Measurements from ENCODE around the gene WDR7.
A peak's percentile ranks its signal among the peaks of the same experiment; 100 is the strongest.
"Not testable (repeated sequence)": the region's sequence is repeated elsewhere in the genome, so short reads cannot be mapped to it uniquely, and the experiment has no call there.

The WDR7 gene

DNA sequence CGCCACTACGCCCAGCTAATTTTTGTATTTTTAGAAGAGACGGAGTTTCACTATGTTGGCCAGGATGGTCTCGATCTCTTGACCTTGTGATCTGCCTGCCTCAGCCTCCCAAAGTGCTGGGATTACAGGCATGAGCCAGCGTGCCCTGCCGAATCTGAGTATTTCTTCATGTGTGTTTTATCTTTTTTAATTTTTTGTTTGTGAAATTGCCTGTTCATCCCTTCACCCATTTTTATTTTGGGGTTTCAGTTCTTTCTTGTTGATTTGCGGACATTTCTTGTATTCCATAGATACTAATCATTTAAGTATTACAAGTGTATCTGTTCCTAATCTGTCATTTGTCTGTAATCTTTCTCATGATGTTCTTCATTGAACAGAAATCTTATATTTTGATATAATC lies 3.1 kb downstream of the WDR7 start:
- DNase-seq (ENCODE audit: low read depth): not testable (repeated sequence)

DNA sequence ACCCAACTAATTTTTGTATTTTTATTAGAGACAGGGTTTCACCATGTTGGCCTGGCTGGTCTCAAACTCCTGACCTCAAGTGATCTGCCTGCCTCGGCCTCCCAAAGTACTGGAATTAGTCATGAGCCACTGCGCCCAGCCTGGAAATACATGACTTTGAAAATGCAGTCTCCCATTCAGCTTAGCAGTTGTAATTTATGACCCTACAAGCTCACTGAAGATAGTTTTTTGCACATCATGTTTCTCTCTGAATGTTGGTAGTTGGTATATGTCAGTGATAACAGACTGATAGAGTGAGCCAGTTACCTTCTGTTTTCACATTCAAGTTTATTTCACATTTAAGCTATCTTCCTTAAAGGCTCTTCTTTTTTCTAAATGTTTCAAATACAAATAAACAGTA lies 7.1 kb downstream of the WDR7 start:
- DNase-seq (ENCODE audit: low read depth): no peak

DNA sequence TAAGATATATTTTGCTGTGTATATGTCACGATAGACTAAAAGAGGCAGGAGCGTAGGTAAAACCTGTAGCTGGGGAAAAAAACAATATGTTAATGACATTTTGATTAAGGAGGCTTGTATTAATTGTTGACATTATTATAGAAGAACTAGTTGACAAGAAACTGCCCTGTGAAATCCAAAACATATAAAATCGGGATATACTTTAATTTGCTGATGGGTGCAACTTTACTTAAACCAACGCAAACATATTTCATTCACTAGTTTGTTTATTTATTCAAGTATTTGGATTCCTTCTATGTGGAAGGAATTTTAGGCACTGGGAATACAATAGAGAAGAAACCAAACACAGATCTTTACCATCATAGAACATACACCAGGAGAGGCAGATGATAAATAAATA lies 8.0 kb downstream of the WDR7 start:
- DNase-seq (ENCODE audit: low read depth): no peak

DNA sequence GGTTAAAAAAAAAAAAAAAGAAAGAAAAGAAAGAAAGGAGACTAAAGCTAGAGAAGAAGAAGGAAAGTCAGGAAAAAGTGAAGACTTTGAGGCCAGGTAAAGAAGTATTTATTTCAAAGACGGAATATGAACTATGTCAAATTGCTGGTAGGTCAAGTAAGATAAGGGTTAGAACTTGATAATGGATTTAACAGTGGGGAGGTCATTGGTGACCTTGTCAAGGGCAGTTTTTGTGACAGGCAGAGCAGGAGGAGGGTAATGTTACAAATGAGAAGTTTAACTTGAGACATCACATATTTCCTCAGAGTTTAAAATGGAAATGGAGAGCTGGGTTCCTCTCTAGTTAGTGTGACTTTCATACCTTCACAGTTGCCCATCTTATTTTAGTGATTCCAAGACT lies 9.5 kb downstream of the WDR7 start:
- DNase-seq (ENCODE audit: low read depth): no peak

DNA sequence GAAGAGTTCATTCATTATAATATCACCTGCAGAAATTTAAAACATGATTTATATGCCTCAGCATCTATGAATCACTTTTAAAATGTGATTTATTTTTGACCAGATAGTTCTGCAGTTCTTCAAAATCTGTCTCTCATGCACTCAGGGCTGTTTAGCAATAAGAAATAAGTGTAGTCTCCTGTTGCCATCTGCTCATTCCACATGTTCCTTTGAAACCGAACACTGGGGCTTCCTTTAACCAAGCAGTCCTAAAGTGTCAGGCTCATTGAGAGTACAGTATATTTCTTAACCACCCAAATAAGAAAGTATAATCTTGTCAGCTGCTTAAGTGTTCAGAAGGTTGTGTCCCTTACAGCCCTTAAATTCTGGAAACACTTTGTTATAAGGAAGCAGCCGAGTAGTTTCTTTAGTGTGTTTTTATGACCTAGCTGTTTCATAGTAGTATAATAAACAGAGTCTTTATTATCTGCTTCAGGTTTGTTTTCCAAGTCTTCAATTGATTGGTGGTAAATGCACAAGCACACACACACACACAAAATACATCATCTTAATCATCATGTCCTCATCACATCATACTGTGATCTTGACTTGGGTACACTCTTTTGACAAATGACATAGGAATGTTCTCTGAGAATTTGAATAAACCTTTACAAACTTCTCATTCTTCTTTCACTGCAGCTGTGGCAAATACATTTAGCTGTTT lies 10.4 kb downstream of the WDR7 start:
- DNase-seq (ENCODE audit: low read depth): no peak

DNA sequence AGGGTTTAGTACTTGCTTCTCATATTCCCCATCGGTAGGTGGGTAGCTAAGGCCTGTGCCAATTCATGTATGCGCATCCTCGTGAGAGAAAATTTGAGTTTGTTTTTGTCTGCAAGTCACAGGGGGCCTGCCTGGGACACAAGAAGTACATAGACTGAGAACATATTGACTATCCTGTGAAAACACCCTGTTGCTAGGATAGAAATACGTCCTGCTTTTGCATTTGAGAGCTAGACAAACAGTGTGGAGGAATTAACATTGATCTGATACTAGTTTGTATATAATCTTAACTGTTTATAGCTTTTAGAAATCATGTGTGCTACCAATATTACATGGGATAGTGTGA lies 10.9 kb downstream of the WDR7 start:
- no peak for DNase-seq (ENCODE audit: low read depth)

DNA sequence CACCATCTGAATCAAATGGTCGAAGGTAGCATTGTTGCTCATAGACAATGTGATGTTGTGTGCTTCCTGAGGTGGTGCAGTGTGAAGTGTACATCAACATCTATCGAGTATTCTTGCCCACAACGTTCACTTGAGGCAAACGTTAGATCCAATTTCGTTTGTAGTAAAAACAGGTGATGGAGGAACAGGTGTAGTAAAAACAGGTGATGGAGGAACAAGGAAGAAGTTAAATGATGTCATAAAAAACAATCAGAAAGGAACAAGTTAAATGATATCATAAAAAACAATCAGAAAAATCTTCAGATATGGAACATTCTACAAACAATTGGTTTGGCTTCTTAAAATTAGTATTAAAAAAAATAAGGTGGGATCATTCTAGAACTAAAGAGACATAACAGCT lies 11.3 kb downstream of the WDR7 start:
- no peak for DNase-seq (ENCODE audit: low read depth)

DNA sequence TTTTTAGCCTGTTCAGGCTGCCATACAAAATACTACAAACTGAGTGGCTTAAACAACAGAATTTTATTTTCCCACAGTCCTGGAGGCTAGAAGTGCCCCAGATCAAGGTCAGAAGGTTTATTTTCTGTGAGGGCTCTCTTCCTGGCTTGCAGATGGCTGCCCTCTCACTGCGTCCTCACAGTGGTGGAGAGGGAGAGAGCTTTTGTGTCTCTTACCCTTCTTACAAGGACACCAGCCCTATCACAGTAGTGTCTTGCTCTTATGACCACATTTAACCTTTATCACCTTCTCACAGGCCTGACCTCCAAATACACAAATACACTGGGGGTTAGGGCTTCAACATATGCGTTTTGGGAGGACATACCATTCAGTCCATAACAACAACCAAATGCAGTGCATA lies 11.7 kb downstream of the WDR7 start:
- DNase-seq (ENCODE audit: low read depth): no peak

DNA sequence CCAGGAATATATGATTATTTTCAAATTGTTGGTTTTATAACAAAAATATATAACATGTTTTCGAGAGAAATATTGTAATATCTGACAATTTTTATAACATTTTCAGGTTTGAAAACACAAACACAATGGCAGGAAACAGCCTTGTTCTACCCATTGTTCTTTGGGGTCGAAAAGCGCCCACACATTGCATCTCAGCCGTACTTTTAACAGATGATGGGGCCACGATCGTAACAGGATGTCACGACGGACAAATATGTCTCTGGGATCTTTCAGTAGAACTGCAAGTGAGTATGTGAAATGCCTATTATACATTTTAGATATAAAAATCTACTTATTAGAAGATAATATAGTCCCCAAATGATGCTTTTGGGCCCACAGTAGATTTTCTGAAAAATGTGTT lies 21.2 kb downstream of the WDR7 start:
- no peak for DNase-seq (ENCODE audit: low read depth)

DNA sequence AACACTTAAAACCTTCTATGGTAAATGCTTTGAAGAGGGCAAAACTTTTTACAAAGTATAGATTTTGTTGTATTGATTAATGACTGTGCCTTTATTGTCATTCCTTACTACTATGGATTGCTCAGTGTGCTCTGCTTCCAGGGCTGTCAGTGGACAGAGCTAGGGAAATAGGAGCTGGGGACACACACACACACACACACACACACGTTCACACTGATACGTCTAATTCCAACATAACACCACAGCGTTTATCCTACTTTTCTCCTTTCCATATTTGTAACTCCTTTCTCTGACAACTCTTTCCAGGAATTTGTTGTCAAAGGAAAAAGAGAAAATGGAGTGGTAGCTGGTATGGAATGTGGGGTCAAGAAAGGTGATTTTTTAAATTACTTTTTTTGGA lies 21.8 kb downstream of the WDR7 start:
- no peak for DNase-seq (ENCODE audit: low read depth)

DNA sequence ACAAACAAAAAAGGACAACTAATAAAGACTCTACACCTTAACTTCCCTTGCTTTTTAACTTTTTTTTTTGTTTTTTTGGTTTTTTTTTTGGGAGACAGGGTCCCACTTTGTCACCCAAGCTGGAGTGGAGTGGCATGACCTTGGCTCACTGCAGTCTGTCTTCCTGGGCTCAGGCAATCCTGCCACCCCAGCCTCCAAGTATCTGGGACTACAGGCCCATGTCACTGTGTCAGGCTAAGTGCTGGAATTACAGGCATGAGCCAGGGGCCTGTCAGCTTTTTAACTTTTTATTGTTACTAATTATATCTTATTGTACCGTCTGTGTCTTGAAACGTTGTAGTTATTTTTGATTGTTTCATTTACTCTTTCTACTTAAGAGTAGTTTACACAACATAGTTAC lies 25.5 kb downstream of the WDR7 start:
- DNase-seq (ENCODE audit: low read depth): no peak

DNA sequence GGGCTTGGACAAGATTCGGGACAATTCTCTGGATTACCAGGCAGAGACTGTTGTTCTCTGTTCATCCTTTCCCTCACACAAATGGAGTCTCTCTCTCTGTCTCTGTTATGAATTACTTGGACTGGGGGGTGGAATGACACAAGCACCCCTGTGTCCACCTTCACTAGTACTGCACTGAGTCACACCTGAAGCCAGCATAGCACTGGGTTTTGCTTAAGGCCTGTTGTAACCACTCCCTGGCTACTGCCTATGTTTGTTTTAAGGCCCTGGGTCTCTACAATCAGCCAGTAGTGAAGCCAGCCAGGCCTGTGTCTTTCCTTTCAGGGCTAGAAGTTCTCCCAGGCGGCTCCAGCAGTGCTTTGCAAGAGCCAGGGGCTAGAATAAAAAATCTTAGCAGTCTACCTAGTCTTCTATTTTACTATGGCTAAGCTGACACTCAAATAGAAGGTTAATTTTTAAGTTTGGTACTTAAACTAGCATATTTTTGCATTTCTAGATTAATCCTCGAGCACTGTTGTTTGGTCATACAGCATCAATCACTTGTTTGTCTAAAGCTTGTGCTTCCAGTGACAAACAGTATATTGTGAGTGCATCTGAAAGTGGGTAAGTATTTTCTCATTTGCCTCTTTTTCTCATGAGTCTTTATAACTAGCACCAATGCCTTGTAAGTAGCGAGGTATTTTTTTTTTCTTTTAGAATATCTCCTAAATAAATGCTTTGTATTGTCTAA lies 27.8 kb downstream of the WDR7 start:
- no peak for DNase-seq (ENCODE audit: low read depth)

DNA sequence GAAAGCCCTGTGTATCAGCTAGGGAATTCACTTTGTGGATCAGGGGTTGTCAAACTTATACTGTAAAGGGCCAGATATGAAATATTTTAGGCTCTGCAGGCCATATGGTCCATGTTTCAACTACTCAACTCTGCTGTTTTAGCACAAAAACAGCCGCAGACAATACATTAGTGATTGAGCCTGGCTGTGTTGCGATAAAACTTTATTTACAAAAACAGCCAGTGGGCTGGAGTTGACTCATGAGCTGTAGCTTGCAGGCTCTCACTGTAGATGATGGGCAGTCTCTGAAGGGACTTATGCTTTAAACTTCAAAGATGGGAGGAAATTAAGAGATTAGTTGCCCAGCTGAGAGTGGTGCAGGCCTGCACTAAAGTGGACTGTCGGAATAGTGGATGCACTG lies 33.1 kb downstream of the WDR7 start:
- no peak for DNase-seq (ENCODE audit: low read depth)

DNA sequence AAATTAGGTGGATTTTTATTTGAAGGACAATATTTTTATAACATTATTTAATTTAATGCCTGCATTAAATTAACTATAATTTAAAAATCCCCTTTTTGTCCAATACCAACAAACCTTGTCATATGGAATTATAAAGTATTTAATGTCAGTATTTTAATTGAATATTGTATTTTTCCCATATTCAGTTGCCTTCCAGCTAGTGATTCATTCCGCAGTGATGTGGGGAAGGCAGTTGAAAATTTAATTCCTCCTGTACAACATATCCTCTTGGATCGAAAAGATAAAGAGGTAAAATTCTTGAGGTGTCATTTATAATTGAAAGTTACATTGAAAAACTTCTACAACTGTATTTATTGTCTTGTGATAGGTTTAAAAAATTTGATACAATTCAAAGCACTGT lies 40.4 kb downstream of the WDR7 start:
- DNase-seq (ENCODE audit: low read depth): no peak

DNA sequence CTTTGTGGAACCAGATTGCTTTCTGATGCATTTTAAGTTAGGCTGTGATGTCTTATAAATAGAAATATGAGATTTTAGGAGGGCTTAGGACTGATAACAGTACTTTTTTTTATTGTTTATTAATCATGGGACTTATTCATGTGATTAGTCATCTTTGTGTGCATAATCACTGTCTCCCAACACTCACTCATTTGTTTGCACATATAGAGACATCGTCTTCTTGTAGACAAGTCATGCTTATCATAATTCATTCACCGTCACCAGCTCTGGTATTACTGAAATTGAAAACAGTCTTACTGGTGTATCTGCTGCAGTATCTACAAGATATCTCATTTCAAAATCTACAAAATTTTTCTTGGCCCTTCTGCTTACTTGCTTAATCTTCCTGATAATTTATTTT lies 45.8 kb downstream of the WDR7 start:
- no peak for DNase-seq (ENCODE audit: low read depth)

DNA sequence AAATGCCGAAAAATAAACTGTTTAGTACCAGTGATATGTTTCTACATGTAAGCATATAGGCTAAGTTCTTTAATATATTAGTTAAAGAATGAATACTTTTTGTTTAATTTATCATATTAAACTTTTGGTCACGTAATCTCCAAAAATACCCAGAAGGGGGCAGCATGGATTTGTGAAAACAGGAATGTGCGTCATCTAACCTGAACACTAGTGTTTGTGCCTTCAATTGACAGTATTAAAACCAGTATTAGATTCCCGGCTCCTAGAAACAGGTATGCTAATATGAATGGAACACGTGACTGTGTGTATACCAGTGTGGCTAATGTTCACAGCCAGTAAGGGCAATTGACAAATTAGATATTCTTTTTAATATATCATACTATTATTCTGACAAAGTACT lies 51.8 kb downstream of the WDR7 start:
- no peak for DNase-seq (ENCODE audit: low read depth)

DNA sequence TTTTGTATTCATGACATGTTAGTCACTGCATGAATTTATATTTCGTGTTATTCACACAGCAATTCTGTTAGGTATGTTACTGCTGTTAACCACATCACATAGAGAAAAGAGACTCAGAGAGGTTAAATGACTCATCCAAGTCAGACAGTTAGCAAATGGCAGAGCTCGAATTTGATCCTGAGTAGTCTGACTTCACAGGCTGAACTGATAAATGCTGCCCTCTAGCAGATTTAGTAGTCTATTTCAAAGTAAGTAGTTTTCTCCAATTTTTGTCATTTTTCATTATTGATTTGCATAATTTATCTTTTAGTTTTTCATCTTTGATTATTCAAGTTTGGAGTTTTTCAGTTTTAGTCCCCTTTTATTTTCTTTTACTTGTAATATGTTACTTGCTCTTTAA lies 58.3 kb downstream of the WDR7 start:
- peak; percentile 66 for DNase-seq (ENCODE audit: low read depth)

DNA sequence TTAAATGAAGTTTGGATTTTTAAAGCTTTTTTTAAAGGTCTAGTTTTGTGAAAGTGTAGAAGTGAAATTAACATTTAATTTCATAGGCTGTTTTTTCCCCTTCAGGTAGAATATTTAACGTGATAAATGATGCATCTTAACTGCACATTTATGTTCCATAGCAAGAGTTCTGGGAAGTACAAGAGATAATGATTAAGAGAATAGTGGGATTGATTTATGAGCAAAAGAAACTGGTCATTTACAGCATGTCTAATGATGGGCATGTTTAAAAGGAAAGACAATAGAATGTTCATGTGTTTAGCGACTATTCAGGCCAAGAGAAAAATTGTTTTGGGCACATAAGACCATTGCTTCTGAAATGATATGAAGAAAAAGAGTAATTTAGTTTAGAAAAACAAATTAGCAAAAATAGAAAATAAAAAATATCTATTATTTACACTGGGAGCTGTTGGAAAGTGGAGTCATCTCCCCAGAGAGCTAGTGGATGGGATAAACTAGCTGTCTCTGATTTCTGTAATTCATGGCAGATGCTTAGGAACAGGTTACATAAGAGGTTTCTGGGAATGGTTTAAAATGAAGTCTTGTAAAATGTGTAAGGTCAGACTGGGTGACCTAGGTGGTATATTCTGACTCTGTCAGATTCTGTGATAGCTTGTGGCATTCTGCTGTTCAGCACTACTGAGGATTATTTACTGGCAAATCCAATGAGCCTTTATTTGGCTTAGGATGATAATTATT lies 60.7 kb downstream of the WDR7 start:
- peak; percentile 73 for DNase-seq (ENCODE audit: low read depth)

DNA sequence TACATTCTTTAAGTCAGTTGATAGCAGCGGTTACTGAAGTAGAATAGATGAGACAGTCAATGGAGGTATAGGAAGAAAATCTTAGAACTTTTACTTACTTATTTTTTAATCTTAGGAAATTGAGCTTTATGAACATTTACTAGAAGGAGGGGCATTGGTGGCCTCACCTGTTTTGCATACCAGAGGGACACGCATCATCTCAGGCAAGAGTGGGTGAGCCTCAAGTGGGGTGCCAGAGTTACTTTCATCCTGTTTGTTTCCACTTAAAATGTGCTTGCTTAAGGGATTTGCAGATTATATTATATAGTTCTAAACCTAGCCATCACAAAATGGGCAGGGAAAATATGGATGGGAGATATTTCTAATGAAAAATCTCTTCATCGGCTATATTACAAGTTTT lies 61.6 kb downstream of the WDR7 start:
- DNase-seq (ENCODE audit: low read depth): no peak

DNA sequence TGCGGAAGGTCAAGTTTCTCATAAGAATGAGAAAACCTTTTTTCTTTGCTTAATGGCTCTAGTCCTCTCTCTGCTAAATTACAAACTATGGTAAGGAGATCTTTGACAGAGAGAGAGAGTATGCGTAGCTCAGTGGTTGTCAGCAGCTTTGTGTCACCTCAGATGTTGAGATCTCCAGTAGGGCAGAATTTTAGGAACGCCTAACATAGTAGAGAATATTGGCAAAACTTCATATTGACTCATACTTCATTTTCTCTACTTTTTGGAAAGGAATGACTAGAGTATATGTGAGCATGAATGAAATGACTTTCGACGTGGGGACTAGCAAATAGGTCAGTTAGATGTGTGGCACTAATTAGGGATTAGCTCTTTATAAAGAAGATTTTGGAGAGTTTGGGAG lies 64.0 kb downstream of the WDR7 start:
- no peak for DNase-seq (ENCODE audit: low read depth)

DNA sequence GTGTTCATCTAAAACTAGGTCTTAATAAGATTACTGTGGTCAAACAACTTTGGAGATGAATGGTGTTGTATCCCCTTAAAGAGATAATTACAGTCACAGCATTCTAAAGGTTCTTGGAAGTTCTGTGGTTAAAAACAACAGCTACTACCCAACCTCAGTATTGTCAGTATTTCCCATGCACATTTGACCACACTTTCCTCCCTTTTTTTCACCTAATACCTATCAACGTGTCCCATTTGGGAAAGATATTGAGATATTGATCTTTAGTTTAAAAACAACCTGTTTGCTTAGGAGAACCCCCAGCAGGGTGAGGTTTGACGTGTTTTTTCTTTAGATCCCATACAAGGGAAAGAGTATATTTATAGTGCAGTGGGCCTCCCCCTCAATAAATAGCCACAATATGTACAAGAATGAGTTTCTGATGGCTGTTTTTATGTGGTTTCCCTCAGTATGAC lies 65.6 kb downstream of the WDR7 start:
- DNase-seq (ENCODE audit: low read depth): no peak

DNA sequence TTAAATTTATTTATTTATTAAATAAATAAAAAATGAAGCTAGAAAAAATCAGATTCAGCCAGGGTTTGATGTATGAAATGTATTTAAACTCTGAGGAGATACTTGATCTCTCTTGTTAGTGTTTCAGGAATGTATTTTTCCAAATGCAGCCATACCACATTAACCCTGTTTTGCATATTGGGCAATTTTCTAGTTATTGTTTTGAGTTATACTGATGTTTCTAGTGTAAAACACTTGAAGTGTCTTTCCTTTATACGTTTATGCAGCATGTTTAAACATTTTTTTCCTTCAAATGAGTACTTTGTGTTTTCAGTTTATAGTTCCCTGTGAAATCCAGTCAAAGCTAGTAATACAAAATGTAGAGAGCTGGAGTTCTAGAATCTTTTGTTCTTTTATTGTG lies 69.9 kb downstream of the WDR7 start:
- no peak for DNase-seq (ENCODE audit: low read depth)

DNA sequence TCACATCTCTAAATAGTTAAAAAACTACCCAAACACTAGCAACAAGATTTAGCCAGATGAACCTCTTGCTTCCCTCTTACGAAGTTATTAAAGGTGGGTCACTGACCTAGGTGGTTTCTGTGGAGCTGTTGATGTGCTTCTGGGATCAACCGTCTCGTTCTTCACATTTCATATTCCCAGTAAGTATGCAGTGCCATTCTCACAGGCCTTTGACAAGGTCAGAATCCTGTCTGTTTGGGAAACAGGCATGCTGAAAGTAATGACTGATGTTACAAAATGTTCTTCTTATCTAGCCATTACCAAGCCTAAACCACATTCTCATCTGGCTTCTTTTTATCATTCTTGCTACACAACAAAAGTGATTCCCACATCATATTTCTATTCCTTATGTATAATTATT lies 70.3 kb downstream of the WDR7 start:
- DNase-seq (ENCODE audit: low read depth): no peak
